Neural crest cell (in vitro differentiated cells): ENCODE measurements around the gene ZCCHC24. TPM values are rescaled to one million over a fixed set of nuclear protein-coding genes. Genes with fewer than 3 reads are reported as not detected.

ENCODE experiments used
- DNase-seq: peaks from one replicate; pipeline ENCODE4 v3.0.0; 2021; ENCODE audit warnings: low read depth, mixed read lengths, low spot score
- H3K27ac Mint-ChIP-seq: one replicate; pipeline ENCODE4 v1.8.0; 2021; ENCODE audit warnings: mild to moderate bottlenecking, mixed read lengths; ENCODE audit not compliant: unreplicated experiment
- H3K27me3 Mint-ChIP-seq: 2 replicates; pipeline ENCODE4 v1.8.0; 2021; ENCODE audit warnings: low read depth, mild to moderate bottlenecking, mixed read lengths
- H3K36me3 Mint-ChIP-seq: 2 replicates; pipeline ENCODE4 v1.8.0; 2021; ENCODE audit warnings: low read depth, mild to moderate bottlenecking, mixed read lengths
- H3K4me1 Mint-ChIP-seq: 2 replicates; pipeline ENCODE4 v1.8.0; 2021; ENCODE audit warnings: mixed read lengths
- H3K4me3 Mint-ChIP-seq: one replicate; pipeline ENCODE4 v1.8.0; 2021; ENCODE audit warnings: mild to moderate bottlenecking, mixed read lengths
- H3K9me3 Mint-ChIP-seq: 2 replicates; pipeline ENCODE4 v1.8.0; 2021; ENCODE audit warnings: mixed read lengths
- CTCF ChIP-seq: fragments of 200-600 bp; sonication (generic); conservative IDR thresholded peaks from 2 replicates; pipeline ENCODE4 v1.5.0; 2021; ENCODE audit warnings: antibody characterized with exemption, mild to moderate bottlenecking
- total RNA-seq: library from RNA; stranded (reverse); gene quantifications from 2 replicates; pipeline ENCODE4 v1.2.1, GENCODE V29; 2021

The ZCCHC24 gene
- total RNA-seq, 1 donor from 2014 or later = 26.5 TPM

GRCh38 chr10:79483948-79484347 is 38.5 kb upstream of the ZCCHC24 start:
- H3K9me3 Mint-ChIP-seq = no peaks in the 10 kb centered on the region

GRCh38 chr10:79483299-79483698 is 37.9 kb upstream of the ZCCHC24 start:
- no peak for DNase-seq
- no peak for TF ChIP-seq CTCF
- Mint-ChIP-seq H3K9me3 (no peaks in the 10 kb centered on the region), H3K27ac (no peak overlapping the region), H3K4me3 (no peak overlapping the region), H3K27me3 (no peaks in the 10 kb centered on the region), H3K36me3 (no peaks in the 10 kb centered on the region), H3K4me1 (peaks cover 8% of the 10 kb centered on the region)

More at GRCh38 chr10:79483948-79484347, 38.5 kb upstream of the ZCCHC24 start:
- H3K36me3 Mint-ChIP-seq = no peaks in the 10 kb centered on the region
- no peak for DNase-seq
- no peak overlapping the region for H3K27ac Mint-ChIP-seq
- TF ChIP-seq CTCF = no peak
- no peaks in the 10 kb centered on the region for H3K27me3 Mint-ChIP-seq
- H3K4me1 Mint-ChIP-seq = peaks cover 8% of the 10 kb centered on the region
- H3K4me3 Mint-ChIP-seq = no peak overlapping the region

DNA sequence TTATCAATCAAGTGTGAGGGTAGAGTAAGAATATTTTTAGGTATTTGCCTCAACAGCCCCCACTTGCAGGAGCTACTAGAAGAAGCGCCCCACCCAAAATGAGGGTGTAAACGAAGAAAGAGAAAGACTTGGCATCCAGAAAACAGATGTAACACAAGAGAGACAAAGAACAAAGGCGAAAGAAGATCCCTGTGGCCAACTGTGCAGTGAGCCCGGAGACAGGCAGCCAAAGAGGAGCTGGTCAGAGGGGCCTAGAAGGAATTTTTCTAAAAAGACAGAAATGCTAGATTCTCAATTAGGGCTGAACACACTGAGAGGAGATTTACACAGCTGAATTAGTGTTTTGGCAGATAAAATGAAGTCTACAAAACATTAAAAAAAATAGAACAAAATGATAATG is 37.3 kb upstream of the ZCCHC24 start:
- H3K27ac Mint-ChIP-seq = no peak overlapping the region
- H3K36me3 Mint-ChIP-seq = no peaks in the 10 kb centered on the region
- peaks cover 5% of the 10 kb centered on the region for H3K4me1 Mint-ChIP-seq
- no peaks in the 10 kb centered on the region for H3K9me3 Mint-ChIP-seq
- TF ChIP-seq CTCF = no peak
- no peak overlapping the region for H3K4me3 Mint-ChIP-seq
- no peaks in the 10 kb centered on the region for H3K27me3 Mint-ChIP-seq
- no peak for DNase-seq

DNA sequence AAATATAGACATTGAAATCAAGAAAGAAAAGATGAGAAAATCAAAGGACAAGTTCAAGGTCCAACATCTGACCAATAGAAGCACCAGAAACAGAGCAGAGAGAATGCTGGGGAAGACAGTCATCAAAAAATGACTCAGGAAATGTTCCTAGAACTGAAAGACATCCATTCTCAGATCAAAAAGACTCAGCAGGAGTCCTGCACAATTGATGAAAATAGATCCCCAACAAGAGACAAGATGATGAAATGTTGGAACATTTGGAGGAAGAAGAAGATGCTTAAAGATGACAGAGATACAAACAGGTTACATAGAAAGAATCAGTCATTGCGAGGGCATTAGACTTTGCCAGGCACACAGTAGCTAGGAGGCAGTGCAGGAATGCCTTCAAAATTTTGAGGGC is 36.9 kb upstream of the ZCCHC24 start:
- no peak for DNase-seq
- peaks cover 4% of the 10 kb centered on the region for H3K4me1 Mint-ChIP-seq
- no peaks in the 10 kb centered on the region for H3K36me3 Mint-ChIP-seq
- no peak overlapping the region for H3K4me3 Mint-ChIP-seq
- no peak for TF ChIP-seq CTCF
- H3K9me3 Mint-ChIP-seq = no peaks in the 10 kb centered on the region
- H3K27me3 Mint-ChIP-seq = no peaks in the 10 kb centered on the region
- no peak overlapping the region for H3K27ac Mint-ChIP-seq

DNA sequence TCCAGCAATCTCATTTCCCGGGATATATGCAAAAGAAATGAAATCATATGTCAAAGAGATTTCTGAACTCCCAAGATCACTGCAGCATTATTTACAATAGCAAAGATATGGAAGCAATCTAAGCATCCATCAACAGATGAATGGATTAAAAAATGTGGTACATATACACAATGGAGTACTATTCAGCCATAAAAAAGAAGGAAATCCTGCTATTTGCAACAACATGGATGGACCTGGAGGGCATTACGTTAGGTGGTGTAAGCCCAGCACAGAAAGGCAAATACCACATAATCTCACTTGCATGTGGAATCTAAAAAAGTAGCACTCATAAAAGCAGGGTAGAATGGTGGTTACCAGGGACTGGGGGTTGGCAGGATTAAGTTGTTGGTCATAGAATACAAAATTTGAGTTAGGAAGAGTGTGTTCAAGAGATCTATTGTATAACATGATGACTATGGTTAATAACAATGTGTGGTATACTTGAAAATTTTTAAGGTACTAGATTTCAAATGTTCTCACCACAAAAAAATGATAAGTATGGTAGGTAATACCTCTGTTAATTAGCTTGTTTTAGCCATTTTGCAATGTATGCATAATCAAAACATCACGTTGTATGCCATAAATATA is 34.0 kb upstream of the ZCCHC24 start:
- TF ChIP-seq CTCF = no peak
- no peaks in the 10 kb centered on the region for H3K36me3 Mint-ChIP-seq
- no peak overlapping the region for H3K27ac Mint-ChIP-seq
- H3K4me3 Mint-ChIP-seq = no peak overlapping the region
- no peaks in the 10 kb centered on the region for H3K4me1 Mint-ChIP-seq
- H3K27me3 Mint-ChIP-seq = no peaks in the 10 kb centered on the region
- no peak for DNase-seq
- no peaks in the 10 kb centered on the region for H3K9me3 Mint-ChIP-seq

GRCh38 chr10:79477456-79477855 is 32.0 kb upstream of the ZCCHC24 start:
- Mint-ChIP-seq H3K36me3 (no peaks in the 10 kb centered on the region), H3K27ac (no peak overlapping the region), H3K27me3 (no peaks in the 10 kb centered on the region), H3K9me3 (no peaks in the 10 kb centered on the region), H3K4me1 (peaks cover 5% of the 10 kb centered on the region), H3K4me3 (no peak overlapping the region)
- TF ChIP-seq CTCF = no peak
- DNase-seq = no peak
